A172 (cell line): Measurements from ENCODE around the gene ARID5B. TPM values are rescaled to one million over a fixed set of nuclear protein-coding genes. Genes with fewer than 3 reads are reported as not detected.

Experiments used
- DNase-seq: peaks from one replicate; pipeline ENCODE4 v3.0.0-alpha.2; 2015; ENCODE audit warnings: low spot score
- total RNA-seq: library from RNA; depleted of rRNA; stranded (reverse); fragments of >200 nt; shearing (Covaris generic); gene quantifications from 2 replicates; pipeline ENCODE4 v1.2.3, GENCODE V29; 2014

Gene ARID5B
- total RNA-seq, 1 experiment from 2014 or later: 17.6 TPM

DNA sequence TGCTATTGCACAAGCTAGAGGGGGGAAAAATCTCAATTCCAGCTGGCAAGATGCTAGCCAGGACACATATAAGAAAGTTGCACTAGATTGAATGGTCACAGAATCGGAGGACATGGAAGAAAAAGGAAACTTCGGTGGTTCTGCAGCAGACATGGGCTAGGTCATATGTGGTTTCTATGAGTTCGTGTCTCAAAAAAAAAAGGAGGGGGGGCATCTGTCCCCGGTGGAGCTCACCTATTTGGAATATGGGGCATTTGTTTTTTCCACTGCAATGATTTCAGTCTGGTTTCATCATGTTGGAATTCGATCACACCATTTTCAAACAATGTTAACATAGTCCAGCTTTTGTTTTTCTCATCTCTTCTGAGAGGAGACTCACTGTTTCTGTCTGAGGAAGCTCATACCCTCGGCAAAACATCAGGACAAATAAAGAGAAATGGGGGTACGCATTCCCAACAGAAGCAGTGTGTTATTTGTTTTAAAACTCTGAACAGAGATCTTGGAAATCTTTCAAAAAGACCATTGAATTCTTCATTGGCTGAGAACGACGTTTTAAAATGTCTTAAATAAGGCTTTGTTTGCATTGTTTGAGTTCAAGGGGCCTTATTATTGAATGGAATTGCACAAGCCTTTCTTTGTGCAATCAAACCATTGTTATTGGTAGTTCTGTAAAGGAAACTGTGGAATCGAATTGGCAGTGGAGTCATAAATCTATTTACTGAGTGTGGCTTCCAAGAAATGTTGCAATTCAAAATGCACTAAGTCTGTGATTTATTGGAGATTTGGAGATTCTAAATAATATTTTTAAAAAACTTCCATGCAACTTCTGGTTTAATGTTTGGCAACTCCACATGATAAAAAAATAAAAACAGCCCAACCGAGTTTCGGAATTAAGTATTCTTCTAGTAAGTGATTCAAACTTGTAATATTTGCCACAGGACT, 194.0 kb downstream of the ARID5B start:
- no peak for DNase-seq

DNA sequence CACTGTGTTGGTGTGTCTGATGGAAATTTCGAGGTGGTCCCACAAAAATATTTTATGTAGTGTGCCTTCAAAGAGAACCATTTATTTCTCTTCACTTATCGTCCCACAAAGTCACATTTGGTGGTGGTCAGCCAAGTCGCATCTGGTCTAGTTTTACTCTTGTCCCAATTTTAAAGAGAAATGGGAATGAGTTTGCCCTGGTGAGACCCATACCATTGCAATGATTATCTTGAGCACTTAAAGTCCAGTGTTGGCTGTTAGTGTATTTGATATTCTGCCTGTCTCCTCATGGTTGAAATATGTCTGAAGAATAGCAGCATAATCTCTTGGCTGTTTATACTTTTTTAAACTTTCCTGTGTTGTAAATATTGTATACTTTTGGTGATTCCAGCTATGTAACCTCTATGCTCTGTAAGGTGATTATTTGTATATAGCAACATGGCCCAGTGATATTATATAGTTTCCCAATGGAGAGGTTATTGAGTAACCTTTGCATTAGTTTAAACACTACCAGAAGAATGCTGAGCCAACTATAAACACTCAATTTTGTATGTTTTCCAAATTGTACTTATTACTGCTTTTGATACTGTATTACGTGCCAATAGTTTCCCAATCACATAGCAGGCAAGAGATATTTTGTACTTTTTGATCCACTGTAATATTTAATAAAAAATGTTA, 194.9 kb downstream of the ARID5B start:
- no peak for DNase-seq

DNA sequence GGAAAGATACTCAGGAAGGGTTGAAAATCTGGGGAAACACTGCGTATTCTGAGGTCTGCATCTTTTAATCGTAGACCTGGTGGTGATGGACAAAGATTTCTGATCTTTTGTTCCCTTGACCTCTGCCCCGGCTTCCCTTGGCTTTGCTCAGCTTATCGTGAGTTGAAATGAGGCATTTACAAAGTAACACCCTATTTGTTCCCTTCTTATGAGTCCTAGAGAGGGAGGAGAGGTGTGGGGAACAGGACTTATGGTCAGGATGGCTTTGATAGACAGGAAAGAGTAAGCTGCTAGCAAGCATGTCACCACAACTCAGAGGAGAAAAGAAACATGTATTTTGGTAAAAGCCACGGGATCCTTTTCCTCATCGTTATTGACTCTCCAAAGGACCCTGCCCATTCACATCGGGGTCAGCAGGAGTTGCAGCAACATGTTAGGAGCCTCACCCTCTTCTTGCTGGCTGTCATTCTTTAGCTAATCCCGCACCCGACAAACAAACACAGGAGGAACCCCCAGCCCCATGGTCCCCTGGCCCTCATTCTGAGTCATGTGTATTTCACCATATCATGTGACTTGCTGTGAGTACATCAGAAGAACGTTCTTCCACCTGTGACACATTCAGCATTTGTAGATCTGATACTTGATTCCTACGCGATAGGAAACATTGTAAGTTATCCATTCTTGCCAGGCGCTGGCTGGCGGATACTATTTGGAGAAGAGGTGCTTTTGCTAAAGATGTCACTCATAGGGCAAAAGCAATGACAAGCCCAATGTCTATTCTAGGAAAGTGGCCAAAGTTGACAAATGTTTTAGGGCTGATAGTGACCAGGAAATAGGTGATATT, 197.0 kb downstream of the ARID5B start:
- DNase-seq: no peak

DNA sequence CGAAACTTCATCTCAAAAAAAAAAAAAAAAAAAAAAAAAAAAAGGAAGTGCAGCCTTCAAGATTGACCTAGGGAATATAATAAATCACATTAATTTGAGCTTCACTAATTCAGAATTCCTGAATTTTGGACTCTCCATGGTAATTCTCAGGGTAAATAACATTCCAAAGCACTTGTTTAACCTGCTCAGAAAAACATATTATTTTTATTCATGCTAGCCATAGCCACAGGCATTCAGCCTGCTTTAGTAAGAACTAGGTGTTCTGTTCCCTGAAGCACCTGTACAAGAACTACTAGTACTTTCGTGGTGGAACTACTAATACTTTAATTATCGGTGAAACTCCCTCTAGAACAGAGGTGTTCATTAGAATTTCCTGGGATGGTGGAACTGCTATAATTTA, 197.8 kb downstream of the ARID5B start:
- no peak for DNase-seq

DNA sequence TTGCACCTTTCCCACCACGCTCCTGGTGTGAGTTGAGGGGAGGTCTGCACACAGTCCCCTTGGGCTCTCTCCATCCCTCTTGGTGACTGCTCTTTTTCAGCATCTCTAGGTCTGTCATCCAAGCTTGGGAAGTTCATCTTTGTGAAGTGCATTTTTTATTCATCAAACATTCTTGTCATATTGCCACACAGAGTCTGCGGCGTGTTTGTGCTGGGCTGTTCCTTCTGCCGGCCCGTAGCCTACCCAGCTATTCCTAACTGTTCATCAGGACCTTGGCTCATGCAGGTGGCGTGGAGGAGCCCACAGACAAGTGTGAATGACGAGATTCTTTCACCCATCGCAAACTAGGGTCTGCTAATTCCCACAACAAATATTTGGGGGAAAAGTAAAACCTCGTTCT, 202.4 kb downstream of the ARID5B start:
- DNase-seq: no peak

DNA sequence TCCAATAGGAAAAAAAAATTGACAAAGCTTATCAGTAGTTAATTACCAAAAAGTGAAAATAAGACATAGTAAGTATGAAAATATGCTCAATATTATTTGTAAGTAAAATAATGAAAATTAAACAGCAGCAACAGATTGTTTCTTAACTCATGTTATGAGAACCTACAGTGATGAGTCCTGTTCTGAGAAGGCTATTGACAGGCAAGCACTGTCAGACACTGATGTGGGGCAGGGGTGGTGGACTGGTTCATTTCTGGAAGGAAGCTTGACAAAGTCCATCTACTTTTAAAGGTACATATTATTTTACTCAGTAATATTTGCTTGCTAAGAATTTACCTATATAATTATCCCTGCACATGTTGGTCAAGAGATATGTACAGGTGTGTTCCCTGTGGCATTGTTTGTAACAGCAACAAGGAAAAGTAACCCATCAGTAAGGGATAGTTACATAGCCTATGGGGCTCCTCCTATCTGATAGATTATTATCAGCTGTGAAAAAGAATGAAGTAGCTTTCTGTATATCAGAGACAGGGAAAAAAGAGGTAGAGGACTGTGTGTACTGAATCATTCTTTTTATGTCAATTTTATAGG, 205.5 kb downstream of the ARID5B start:
- no peak for DNase-seq

DNA sequence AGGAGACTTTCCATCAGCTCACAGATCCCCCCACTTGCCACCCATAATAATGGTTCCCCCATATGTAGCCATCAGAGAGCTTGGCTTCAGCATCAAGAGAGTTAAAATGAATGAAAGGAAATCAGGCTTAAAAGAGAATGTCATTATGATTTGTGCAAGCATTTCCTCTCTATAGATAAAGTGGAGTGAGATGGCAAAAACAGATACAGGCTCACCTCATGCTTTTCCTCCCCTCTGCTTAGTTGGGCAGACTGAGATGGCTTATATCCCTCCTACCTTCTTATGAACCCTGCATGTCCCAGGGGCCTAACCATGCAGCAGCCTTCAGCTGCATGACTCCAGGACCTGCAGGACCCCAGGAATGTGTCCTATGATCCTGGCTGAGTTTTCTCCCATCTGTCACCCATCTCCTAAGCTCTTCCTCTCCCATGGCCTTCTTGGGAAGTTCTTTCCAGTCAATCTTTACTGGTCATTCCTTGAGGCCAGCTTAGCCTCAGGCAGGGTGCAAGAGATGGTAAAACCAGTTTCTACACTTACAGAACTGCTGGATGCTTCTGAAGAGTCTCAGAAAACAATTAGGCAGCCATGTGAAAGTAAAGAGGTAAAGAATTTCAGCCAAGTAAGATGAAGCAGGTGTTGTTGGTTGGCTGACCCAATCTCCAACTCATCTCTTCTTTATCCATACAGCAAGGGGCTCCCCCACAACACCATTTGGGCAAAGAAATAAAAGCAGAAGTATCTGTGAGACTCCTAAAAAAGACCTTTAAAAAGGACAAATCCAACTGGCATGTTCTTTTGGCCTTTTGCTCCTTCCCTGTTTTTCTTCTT, 207.5 kb downstream of the ARID5B start:
- no peak for DNase-seq

DNA sequence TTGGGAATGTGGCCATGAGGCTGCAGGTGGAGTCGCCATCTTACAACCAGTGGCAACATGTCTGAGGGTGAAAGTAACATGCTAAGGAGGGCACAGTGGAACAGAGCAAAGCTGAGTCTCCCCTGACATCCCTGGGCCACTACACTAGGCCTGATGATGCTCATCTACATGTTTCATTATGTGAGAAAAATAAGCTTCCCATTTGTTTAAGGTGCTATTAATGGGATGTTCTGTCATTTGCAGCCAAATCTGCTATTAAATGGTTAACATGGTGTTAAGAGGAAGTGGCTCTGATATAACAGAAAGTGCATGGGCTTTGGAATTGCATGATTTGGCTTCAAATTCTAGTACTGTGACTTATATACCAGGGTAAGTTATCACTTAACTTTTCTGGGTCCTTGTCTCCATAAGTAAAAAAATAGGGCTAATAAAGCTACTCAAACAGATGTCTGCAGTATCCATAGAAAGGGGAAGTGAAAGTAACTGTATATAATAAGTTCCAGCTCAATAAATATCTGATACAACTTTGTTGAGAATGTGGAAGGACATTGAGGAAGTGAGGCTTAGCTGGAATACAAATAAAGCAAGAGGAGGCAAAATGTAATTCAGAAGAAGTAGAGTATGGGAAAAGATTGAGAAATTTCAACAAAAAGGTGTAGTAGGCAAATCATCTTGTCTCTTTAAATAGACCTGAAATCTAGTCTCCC, 208.2 kb downstream of the ARID5B start:
- DNase-seq: no peak

DNA sequence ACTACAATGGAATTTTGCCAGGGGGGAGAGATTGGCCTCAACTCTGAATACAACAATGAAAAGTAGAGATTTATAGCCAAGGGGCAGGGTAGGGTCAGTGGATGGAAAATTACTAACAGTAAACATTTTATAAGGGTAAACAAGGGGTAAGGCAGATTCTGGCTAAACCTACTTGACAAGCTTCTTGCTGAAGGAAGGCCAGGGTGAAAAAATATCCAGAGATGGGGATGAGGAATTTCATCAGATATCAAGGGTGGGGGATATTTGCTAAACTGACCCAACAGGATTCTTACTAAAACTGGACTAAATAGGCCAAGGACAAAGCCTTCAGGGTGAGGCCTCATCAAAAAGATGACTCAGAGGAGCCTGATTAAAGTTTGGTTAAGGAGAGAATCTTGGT, 210.8 kb downstream of the ARID5B start:
- peak; percentile 18 for DNase-seq

DNA sequence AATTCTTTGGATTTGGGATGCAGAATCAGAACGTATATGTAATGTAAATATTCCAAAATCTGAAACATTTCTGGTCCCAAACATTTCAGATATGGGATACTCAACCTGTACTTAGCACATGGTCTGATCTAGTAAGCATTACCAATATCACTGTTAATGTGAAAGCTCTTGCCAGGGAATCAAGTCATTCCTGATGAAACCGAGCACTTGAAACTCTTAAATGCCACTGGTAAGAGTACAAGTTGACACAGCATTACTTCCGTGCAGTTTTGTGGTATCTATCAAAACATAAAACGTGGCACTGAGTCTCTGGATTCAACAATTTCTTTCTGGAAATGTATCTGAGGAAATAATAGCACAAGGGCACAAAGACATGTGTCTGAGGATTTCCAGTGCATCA, 211.5 kb downstream of the ARID5B start:
- DNase-seq: no peak

DNA sequence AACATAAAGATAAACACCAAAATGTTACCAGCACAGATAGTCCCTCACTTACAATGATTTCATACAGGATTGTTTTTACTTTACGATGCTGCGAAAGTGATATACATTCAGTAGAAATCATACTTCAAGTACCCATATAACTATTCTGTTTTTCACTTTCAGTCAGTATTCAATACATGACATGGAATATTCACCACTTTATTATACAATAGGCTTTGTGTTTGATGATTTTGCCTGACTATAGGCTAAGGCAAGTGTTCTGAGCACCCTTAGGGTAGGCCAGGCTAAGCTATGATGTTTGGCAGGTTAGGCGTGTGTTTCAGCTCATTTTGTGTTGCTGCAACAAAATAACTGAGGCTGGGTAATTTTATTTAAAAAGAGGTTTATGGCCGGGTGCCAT, 212.2 kb downstream of the ARID5B start:
- DNase-seq: no peak

DNA sequence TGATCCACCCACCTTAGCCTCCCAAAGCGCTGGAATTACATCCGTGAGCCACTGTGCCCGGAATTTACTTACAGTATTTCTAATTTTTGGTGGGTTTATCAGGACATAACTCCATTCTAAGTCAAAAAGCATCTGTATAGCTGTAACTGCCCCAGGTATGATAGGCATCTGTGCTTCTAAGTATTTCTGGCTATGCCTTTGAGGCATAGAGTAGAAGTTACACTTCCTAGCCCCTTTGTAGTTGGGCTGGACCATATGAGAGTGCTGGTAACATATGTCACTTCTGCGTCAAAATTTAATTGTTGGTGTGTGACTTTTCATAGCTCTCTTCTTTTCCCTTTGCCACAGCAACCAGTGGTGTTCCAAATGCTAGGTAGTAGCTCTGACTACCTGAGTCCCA, 213.8 kb downstream of the ARID5B start:
- DNase-seq: no peak

DNA sequence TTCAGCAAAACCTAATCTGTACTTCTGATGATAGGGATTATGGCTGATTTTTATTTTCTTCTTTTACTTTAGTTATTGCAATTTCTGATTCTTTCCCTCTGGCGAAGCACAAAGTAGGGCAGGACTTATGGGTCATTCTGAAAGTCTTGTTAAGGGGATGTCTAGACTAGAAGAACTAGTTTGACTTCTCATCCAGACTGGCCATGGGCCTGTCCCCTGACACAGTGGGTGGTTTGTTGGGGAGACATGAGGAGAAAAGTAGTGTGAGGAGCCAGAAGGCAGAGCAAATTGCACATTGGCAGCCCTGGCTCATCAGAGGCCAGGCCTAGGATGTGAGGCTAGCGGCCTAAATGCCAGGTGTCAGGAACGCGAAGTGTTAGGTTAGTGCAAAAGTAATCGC, 214.3 kb downstream of the ARID5B start:
- no peak for DNase-seq

DNA sequence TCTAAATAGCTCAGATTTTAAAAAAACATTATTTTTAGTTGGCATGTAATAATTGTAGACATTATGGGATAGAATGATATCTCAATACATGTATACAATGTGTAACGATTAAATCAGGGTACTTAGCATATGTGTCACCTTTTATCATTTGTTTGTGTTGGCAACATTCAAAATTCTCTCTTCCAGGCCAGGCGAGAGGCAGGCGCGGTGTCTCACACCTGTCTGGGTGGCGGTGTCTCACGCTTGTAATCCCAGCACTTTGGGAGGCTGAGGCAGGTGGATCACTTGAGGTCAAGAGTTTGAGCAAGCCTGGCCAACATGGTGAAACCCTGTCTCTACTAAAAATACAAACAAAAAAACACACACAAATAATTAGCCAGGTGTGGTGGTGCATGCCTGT, 215.4 kb downstream of the ARID5B start:
- DNase-seq: no peak

DNA sequence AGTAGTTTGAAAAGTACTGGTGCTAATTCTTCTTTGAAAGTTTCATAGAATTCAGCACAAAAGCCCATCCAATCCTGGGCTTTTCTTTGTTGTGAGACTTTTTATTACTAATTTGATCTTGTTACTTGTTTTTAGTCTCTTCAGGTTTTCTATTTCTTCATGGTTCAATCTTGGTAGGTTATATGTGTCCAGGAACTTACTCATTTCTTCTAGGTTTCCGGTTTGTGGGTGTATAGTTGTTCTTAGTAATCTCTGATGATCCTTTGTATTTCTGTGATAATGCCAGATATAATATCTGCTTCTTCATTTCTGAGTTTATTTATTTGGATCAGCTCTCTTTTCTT, 219.7 kb downstream of the ARID5B start:
- DNase-seq: no peak

DNA sequence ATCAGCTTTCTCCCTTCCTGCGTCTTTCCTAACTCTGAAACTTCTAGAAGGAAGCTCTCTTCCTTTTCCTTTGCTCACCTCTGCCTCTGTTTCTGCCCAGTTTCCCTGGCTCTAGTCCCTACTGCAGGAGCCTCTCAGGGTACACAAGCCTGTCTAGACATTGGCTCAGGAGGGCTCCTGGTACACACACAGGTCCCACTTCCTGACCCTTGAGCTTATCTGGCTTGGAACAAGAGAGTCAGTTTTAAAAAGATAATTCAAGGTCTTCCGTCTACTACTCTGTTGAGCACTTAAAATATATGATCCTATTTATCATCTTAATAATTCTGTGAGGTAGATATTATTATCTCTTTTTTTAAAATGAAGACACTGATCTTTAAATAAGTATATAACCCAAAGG, 226.5 kb downstream of the ARID5B start:
- DNase-seq: no peak

DNA sequence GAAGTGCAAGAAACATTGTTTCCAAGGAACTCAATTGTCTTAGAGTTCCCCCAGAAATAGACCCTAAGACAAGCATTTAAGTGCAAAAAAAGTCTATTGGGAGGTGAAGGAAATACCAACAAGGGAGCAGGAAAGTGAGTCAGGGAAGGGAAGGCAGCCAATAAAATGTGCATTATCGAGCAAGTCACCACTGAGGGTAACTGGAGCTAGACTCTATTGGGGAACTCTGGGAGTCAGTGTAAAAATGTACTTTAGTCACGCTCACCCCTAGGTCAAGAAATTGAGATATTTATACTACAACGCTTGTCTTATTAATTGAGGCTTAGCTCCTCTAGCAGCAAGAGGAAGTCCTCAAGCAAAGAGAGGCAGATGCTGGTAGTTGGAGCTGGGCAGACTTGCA, 229.4 kb downstream of the ARID5B start:
- DNase-seq: peak; percentile 70

DNA sequence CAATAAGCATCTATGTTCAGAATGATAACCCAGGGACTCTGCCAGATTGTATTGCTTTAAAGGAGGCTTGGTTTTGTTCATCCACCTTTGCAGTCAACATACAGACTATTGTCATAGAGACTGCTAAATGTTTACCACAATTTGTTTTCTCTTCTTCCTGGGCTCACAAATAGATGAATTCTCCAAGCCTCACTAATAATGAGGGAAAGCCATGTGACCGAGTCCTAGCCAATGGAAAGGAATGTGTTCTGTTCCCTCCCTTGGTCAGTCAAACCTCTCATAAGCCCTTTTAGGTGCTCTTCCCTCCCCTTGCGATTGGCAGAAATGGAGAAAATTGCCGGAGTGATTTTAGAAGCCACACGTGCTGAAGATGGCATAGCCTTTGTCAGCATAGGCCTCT, 230.2 kb downstream of the ARID5B start:
- DNase-seq: no peak

DNA sequence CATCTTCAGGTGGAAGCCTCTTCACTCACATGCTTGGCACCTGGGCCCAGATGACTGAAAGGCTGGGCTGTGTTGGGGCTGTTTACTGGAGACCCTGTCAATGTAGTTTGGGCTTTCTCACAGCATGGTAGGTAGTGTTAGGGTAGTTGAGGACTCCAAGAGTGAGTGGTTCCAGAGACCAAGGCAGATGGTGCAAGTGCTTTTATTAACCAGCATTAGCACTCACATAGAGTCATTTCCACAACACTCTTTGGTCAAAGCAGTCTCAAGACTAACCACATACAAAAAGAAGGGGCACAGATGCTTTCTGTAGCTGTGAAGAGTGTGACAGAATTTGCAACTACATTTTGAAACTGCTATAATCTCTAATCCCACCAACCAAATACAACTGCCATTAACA, 232.1 kb downstream of the ARID5B start:
- no peak for DNase-seq

DNA sequence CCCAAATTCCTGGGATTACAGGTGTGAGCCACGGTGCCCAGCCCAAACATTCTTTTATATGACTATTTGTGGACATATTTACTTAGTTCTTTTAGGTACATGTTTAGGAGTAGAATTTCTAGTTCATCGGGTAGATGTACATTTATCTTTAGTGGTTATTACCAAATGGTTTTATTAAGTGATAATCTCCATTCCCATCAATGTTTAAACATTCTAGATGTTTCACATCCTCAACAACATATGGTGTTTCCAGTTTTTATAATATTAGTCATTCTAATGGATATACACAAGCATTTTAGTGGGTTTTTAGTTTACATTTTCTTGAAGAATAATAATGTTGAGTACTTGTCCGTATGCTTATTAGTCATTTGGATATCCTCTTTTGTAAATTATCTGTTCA, 235.4 kb downstream of the ARID5B start:
- DNase-seq: no peak
